ENCODE data around the gene MLH1. TPM values are rescaled to one million over a fixed set of nuclear protein-coding genes. Genes with fewer than 3 reads are reported as not detected.

Gene MLH1
- polyA plus RNA-seq, 2 of the 4 experiments (the other 2 are of a cell fraction), result 61.8 to 73.1 TPM

- FAIRE-seq, result no peak
- no peak for DNase-seq (ENCODE audit: low read depth in 1 of 2, low spot score in 1 of 2)
- H3K9me3 ChIP-seq, result no peaks in the 10 kb centered on the region
- ChIA-PET CTCF (interaction anchor here (2.8 kb wide), 1 partner anchor 31 kb away, joined by 7 read pairs; no protein-coding TSS in a partner anchor), POLR2A (no interaction called here)
- no peak overlapping the region for H3K27ac ChIP-seq
- no peak for ATAC-seq
- TF ChIP-seq CTCF (IDR thresholded peaks at IDR 0.05) (no peak), CHD4 (IDR thresholded peaks at IDR 0.05; ENCODE audit: borderline replicate concordance) (no peak), RFX5 (IDR thresholded peaks at IDR 0.05) (no peak), ELK1 (IDR thresholded peaks at IDR 0.05; ENCODE audit: low read depth, low read length) (no peak), E2F6 (IDR thresholded peaks at IDR 0.05; ENCODE audit: borderline replicate concordance, low read depth) (no peak), ZNF302 (CRISPR knock-in tag; IDR thresholded peaks at IDR 0.05) (no peak), PBX3 (IDR thresholded peaks at IDR 0.05) (no peak), JUNB (IDR thresholded peaks at IDR 0.05) (no peak), MAFK (IDR thresholded peaks at IDR 0.05; ENCODE audit: partially characterized antibody) (no peak), EP300 (IDR thresholded peaks at IDR 0.05) (no peak), ATOH8 (CRISPR knock-in tag; IDR thresholded peaks at IDR 0.05; ENCODE audit: low read depth) (no peak), SREBF2 (IDR thresholded peaks at IDR 0.05) (no peak), KDM5A (IDR thresholded peaks at IDR 0.05) (no peak), HOXB13 (CRISPR knock-in tag; IDR thresholded peaks at IDR 0.05; ENCODE audit: low read depth) (no peak), FOSL2 (IDR thresholded peaks at IDR 0.05) (no peak), FOSL2 (CRISPR knock-in tag; IDR thresholded peaks at IDR 0.05) (no peak), RCOR1 (IDR thresholded peaks at IDR 0.05; ENCODE audit: low read depth, low read length) (no peak), NPAS2 (CRISPR knock-in tag; IDR thresholded peaks at IDR 0.05; ENCODE audit: borderline replicate concordance) (no peak), BHLHE40 (IDR thresholded peaks at IDR 0.05; ENCODE audit: low read depth, low read length) (no peak), FOSB (CRISPR knock-in tag; IDR thresholded peaks at IDR 0.05) (no peak), TP53 (CRISPR knock-in tag; IDR thresholded peaks at IDR 0.05) (no peak)
- H3K4me2 ChIP-seq, result peak overlapping the region; percentile 96
- H3K4me3 ChIP-seq, result no peak overlapping the region
- peaks cover 30% of the 10 kb centered on the region for H3K4me1 ChIP-seq
Measured at GRCh38 chr3:36989568-36989967, 3.8 kb upstream of the MLH1 start.

- no peak for ATAC-seq
- Histone ChIP-seq H3K4me1 (peaks cover 33% of the 10 kb centered on the region), H3K4me3 (peak overlapping the region; percentile 61), H3K9me3 (no peaks in the 10 kb centered on the region), H3K4me2 (peak overlapping the region; percentile 96), H3K27ac (0 out of 6 replicates have a peak overlapping the region, but pooled peaks of 1 of the 2 experiments have one; percentile 1)
- no peak for FAIRE-seq
- ChIA-PET CTCF (interaction anchor here (1.3 to 2.8 kb wide), 2 partner anchors 33 to 86 kb away, joined by 3 to 7 read pairs; no protein-coding TSS in a partner anchor), POLR2A (no interaction called here)
- no peak for DNase-seq (ENCODE audit: low read depth in 1 of 2, low spot score in 1 of 2)
- no peak for TF ChIP-seq RARB (CRISPR knock-in tag; IDR thresholded peaks at IDR 0.05)
- TF ChIP-seq RNF2 (IDR thresholded peaks at IDR 0.05; ENCODE audit: borderline replicate concordance, low read depth), result no peak
- no peak for TF ChIP-seq EHF (CRISPR knock-in tag; IDR thresholded peaks at IDR 0.05)
- TF ChIP-seq HEYL (CRISPR knock-in tag; IDR thresholded peaks at IDR 0.05), result no peak
- no peak for TF ChIP-seq ZNF302 (CRISPR knock-in tag; IDR thresholded peaks at IDR 0.05)
- TF ChIP-seq RCOR1 (IDR thresholded peaks at IDR 0.05; ENCODE audit: low read depth, low read length), result no peak
- 76% methylated on average over 3 of the region's 3 CpGs for WGBS (ENCODE audit: missing lambda C conversion rate)
Measured at GRCh38 chr3:36991147-36991546, 2.2 kb upstream of the MLH1 start.

Data from A549 (cell line).